Thyroid gland (tissue), 4 donors: ENCODE results near the gene ZNF423. TPM values are rescaled to one million over a fixed set of nuclear protein-coding genes. Genes with fewer than 3 reads are reported as not detected.

Experiments used
- DNase-seq, 2 donors: peaks; one replicate each; pipeline ENCODE4 v3.0.0-alpha.2; 2019
- H3K27ac ChIP-seq, 3 donors: fragments of 200-600 bp; sonication (generic); 1 replicate in 2 of 3; 2 replicates in 1 of 3; pipeline ENCODE4 v1.5.1; 2016 to 2019; ENCODE audit warnings: mild to moderate bottlenecking in 1 of 3, moderate library complexity in 1 of 3
- H3K27me3 ChIP-seq: fragments of 200-600 bp; sonication (generic); one replicate; pipeline ENCODE4 v1.5.1; 2019
- H3K36me3 ChIP-seq, 2 donors: fragments of 200-600 bp; sonication (generic); one replicate each; pipeline ENCODE4 v1.5.1; 2016 to 2019
- H3K4me1 ChIP-seq, 2 donors: fragments of 200-600 bp; sonication (generic); one replicate each; pipeline ENCODE4 v1.5.1; 2017 to 2019
- H3K4me3 ChIP-seq, 3 donors: fragments of 200-600 bp; sonication (generic); replicated peaks in 1 of 3; 1 replicate in 2 of 3; 2 replicates in 1 of 3; pipeline ENCODE4 v1.5.1; 2016; ENCODE audit warnings: mild to moderate bottlenecking in 1 of 3
- H3K9me3 ChIP-seq: fragments of 200-600 bp; sonication (generic); one replicate; pipeline ENCODE4 v1.5.1; 2017
- CTCF ChIP-seq, 6 experiments: fragments of 200-600 bp in 3 of 6; fragments of 450-650 bp in 3 of 6; sonication (generic) in 3 of 6; IDR thresholded peaks; one replicate each; pipeline ENCODE4 v1.5.1; 2016 to 2019; ENCODE audit warnings: antibody characterized with exemption in 6 of 6, mild to moderate bottlenecking in 2 of 6, inconsistent platforms in 1 of 6, moderate library complexity in 1 of 6
- POLR2A ChIP-seq, 2 donors: fragments of 450-650 bp; IDR thresholded peaks; one replicate each; pipeline ENCODE4 v1.6.1; 2017; ENCODE audit warnings: antibody characterized with exemption in 2 of 2, mild to moderate bottlenecking in 2 of 2, moderate library complexity in 1 of 2
- WGBS, 2 donors: methylation state at CpG; one replicate each; pipeline ENCODE4 v1.1.5; 2017; 5-methylcytosine and 5-hydroxymethylcytosine counted together
- intact Hi-C: fragments of 100-400 bp; cut with DNase I; formaldehyde crosslinking; loops from one replicate; pipeline ENCODE4 v1.15.1; 2023
- total RNA-seq, 4 donors: library from RNA; depleted of rRNA; stranded (reverse); fragments of >200 nt; gene quantifications; one replicate each; pipeline ENCODE4 v1.2.3, GENCODE V29; 2016

ZNF423 gene
- total RNA-seq, 4 donors from 2014 or later, result 7.4 to 10.0 (median 8.5) TPM

- no peaks in the 10 kb centered on the region for H3K9me3 ChIP-seq
- H3K27me3 ChIP-seq, result no peaks in the 10 kb centered on the region
- 33 to 45% methylated on average over 4 to 5 of the region's 5 CpGs for WGBS, 2 donors
- H3K27ac ChIP-seq, result no peak overlapping the region
- DNase-seq, result peak; percentile 63 to 65
- no peaks in the 10 kb centered on the region for H3K36me3 ChIP-seq
- intact Hi-C loops, result no loop called here
- no peak overlapping the region for H3K4me3 ChIP-seq
- TF ChIP-seq CTCF (IDR thresholded peaks at IDR 0.05) (no peak), POLR2A (IDR thresholded peaks at IDR 0.05) (no peak)
- H3K4me1 ChIP-seq, result peaks cover 0 to 9% of the 10 kb centered on the region in 2 donors
These were observed 55.5 kb downstream of the ZNF423 start for GRCh38 chr16:49800441-49800840.

GRCh38 chr16:49799172-49799571 lies 56.7 kb downstream of the ZNF423 start:
- intact Hi-C loops, result no loop called here
- H3K27me3 ChIP-seq, result no peaks in the 10 kb centered on the region
- WGBS, 2 donors, result 53 to 73% methylated on average over 4 of the region's 4 CpGs

GRCh38 chr16:49795513-49795912 lies 60.4 kb downstream of the ZNF423 start:
- 92 to 97% methylated on average over 3 to 5 of the region's 8 CpGs for WGBS, 2 donors
- TF ChIP-seq POLR2A (IDR thresholded peaks at IDR 0.05) (no peak), CTCF (IDR thresholded peaks at IDR 0.05) (no peak)
- intact Hi-C loops, result no loop called here
- no peaks in the 10 kb centered on the region for H3K36me3 ChIP-seq
- H3K9me3 ChIP-seq, result no peaks in the 10 kb centered on the region
- peaks cover 0 to 5% of the 10 kb centered on the region in 2 donors for H3K4me1 ChIP-seq
- no peak overlapping the region for H3K4me3 ChIP-seq
- no peak overlapping the region for H3K27ac ChIP-seq
- no peak for DNase-seq
- H3K27me3 ChIP-seq, result no peaks in the 10 kb centered on the region

More at GRCh38 chr16:49799172-49799571, 56.7 kb downstream of the ZNF423 start:
- Histone ChIP-seq H3K27ac (no peak overlapping the region), H3K9me3 (no peaks in the 10 kb centered on the region), H3K4me1 (peaks cover 0 to 9% of the 10 kb centered on the region in 2 donors), H3K4me3 (no peak overlapping the region), H3K36me3 (no peaks in the 10 kb centered on the region)
- no peak for DNase-seq
- TF ChIP-seq CTCF (IDR thresholded peaks at IDR 0.05) (no peak), POLR2A (IDR thresholded peaks at IDR 0.05) (no peak)

GRCh38 chr16:49793244-49793643 lies 62.7 kb downstream of the ZNF423 start:
- no peak overlapping the region for H3K4me3 ChIP-seq
- no peak overlapping the region for H3K27ac ChIP-seq
- 76 to 77% methylated on average over 7 to 8 of the region's 11 CpGs for WGBS, 2 donors
- no peak for DNase-seq
- H3K27me3 ChIP-seq, result no peaks in the 10 kb centered on the region
- H3K36me3 ChIP-seq, result no peaks in the 10 kb centered on the region
- no peak for TF ChIP-seq POLR2A (IDR thresholded peaks at IDR 0.05)
- TF ChIP-seq CTCF (IDR thresholded peaks at IDR 0.05), result no peak
- no peaks in the 10 kb centered on the region for H3K4me1 ChIP-seq
- intact Hi-C loops, result no loop called here
- no peaks in the 10 kb centered on the region for H3K9me3 ChIP-seq

- DNase-seq, result no peak
- no peak overlapping the region for H3K27ac ChIP-seq
- no peaks in the 10 kb centered on the region for H3K9me3 ChIP-seq
- no peaks in the 10 kb centered on the region for H3K36me3 ChIP-seq
- H3K27me3 ChIP-seq, result no peaks in the 10 kb centered on the region
- H3K4me3 ChIP-seq, result no peak overlapping the region
- WGBS, 2 donors, result 87 to 99% methylated on average over 2 to 4 of the region's 4 CpGs
- TF ChIP-seq POLR2A (IDR thresholded peaks at IDR 0.05) (no peak), CTCF (IDR thresholded peaks at IDR 0.05) (no peak)
- no peaks in the 10 kb centered on the region for H3K4me1 ChIP-seq
- intact Hi-C loops, result no loop called here
These were observed 66.3 kb downstream of the ZNF423 start for GRCh38 chr16:49789616-49790015.
